Pulmonary artery endothelial cell (primary cell): ENCODE measurements around the gene SF3B3. TPM values are rescaled to one million over a fixed set of nuclear protein-coding genes. Genes with fewer than 3 reads are reported as not detected.
"Not testable (repeated sequence)": the region's sequence is repeated elsewhere in the genome, so short reads cannot be mapped to it uniquely, and the experiment has no call there.

ENCODE experiments used
- DNase-seq: peaks from one replicate; pipeline ENCODE4 v3.0.0-alpha.2; 2011; ENCODE audit warnings: low read depth, low spot score
- total RNA-seq: library from RNA; depleted of rRNA; stranded (reverse); fragments of >200 nt; gene quantifications from 2 replicates; pipeline ENCODE4 v1.2.3, GENCODE V29; 2014

The SF3B3 gene
- total RNA-seq, 1 donor from 2014 or later, result 90.4 TPM

- DNase-seq, result no peak
Measured at GRCh38 chr16:70565053-70565452, 41.4 kb downstream of the SF3B3 start.

DNA sequence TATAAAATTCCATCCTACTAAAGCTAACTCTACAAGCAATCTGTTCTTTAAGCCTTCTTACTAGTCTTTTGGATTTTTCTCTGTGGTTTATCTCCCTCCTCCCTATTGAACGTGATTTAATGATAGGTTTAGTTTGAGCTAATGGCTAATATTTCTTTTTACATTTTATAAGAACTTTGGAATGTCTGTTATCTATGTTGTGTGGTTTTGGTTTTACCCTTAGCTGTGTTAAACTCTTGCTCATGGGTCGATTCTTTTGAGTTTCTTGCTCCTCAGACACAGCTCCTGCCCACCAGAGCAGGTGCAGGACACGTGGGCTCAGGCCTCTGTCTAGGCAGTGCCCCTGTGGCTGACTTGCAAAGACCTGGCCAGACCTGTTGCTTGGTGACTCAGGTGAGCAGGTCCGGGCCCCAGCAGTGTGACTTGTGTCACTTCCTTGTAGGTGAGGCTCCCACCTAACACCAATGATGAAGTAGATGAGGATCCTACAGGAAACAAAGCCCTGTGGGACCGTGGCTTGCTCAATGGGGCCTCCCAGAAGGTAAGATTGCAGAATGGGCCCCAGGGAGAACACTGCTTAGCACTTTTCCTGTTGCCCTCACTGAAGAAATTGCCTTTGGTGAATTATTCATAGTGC, 45.1 kb downstream of the SF3B3 start:
- no peak for DNase-seq

DNA sequence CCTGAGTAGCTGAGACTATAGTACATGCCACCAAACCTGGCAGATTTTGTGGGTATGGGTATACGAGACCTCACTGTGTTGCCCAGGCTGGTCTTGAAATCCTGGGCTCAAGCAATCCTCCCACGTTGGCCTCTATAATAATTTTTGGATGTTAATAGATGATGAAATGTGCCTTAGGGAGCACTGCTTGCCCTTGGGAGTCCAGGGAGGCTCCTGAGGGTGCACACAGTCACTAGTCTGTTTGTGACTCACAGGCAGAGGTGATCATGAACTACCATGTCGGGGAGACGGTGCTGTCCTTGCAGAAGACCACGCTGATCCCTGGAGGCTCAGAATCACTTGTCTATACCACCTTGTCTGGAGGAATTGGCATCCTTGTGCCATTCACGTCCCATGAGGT, 46.1 kb downstream of the SF3B3 start:
- DNase-seq, result no peak

DNA sequence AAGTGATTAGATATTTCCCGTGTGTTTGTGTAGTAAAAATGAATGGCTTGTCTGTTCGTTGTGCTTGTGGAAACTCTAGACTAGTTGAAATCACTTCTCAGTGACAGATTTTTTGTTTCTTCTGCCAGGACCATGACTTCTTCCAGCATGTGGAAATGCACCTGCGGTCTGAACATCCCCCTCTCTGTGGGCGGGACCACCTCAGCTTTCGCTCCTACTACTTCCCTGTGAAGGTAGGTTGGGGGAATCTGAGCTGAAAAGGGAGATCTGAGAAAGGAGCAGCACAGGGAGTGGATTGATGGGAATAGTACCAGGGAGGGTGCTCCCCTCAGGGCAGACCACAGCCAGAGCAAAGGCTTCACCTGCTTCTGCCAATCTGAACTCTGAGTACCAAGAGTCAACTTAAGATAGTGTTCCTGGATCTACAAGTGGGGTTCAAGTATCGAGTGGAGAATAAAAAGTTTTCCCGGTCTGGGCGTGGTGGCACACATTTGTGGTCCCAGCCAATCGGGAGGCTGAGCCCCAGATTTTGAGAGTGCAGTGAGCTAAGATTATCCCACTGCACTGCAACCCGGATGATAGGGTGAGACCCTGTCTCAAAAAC, 47.5 kb downstream of the SF3B3 start:
- DNase-seq, result no peak

DNA sequence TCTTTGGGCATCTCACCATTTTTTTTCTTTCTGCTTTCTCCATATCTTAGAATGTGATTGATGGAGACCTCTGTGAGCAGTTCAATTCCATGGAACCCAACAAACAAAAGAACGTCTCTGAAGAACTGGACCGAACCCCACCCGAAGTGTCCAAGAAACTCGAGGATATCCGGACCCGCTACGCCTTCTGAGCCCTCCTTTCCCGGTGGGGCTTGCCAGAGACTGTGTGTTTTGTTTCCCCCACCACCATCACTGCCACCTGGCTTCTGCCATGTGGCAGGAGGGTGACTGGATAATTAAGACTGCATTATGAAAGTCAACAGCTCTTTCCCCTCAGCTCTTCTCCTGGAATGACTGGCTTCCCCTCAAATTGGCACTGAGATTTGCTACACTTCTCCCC, 48.0 kb downstream of the SF3B3 start:
- DNase-seq, result no peak

DNA sequence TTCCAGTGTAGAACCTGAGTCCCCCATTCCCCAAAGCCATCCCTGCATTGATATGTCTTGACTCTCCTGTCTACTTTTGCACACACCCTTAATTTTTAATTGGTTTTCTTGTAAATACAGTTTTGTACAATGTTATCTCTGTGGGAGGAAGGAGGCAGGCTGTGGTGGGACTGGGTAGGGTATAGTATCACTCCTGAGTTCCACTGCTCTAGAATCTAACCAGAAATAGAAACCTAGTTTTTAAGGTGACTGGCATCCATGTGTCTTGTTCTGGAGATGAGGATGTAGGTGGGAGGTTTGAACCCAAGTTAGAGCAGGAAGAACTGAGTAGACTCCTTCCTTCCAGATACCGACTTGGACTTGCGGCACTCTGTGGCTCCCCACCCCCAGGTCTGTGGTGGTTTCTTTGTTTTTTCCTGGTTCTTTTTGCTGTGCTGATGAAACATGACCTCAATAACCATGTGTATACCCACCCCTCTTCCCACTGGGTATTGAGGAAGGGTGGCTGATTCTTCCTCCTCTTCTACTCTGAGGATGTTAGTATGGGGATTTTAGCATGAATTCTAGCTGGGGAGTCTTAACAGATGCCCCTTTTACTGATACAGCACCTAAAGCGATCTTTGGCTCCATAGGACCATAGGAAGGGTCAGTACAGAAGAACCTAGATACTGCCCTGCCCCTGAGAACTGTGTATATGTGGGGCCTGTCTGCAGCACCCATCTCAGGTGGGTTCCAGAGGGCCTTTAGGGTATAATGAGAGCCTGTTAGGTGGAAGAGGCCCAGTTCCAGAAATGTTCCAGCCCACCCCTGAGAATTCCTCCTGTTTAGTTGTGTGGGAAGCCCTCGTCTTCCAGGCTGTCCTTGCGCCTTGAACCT, 48.7 kb downstream of the SF3B3 start:
- DNase-seq, result no peak

DNA sequence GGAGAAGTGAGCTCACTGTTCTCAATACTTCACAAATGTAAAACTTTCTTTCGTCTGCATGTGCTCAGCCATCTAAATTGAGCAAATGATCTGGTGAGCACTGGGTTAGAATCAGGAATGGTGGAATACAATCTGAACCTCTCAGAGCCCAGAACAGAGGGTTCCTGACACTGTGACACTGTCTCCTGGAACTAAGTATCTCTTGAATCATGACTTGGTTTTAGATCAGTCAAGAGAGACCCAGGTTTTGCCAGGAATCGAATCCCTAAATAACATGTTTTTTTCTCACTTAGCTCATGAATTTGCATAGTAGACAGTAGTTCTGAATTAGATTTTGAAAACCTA, 49.3 kb downstream of the SF3B3 start:
- no peak for DNase-seq

- DNase-seq, result peak; percentile 96
Measured at GRCh38 chr16:70573451-70574121, 50.0 kb downstream of the SF3B3 start.

GRCh38 chr16:70574595-70575271, 51.1 kb downstream of the SF3B3 start:
- DNase-seq, result no peak

DNA sequence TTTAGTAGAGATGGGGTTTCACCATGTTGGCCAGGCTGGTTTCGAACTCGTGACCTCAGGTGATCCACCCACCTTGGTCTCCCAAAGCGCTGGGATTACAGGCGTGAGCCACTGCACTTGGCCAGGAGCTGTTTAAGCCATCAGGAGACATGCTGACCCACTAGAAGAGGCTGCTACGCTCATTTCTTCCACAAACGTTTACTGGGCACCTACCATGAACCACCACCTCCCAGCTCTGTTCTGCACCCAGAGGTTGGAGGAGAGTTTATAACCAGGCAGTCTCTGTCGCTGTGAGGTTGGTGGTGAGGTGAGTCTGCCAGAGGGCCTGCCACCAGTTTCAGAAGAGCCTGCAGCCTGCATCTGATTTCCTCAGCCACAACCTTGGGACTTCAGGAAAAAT, 51.8 kb downstream of the SF3B3 start:
- no peak for DNase-seq

- peak; percentile 55 for DNase-seq
Measured at GRCh38 chr16:70576431-70577255, 53.0 kb downstream of the SF3B3 start.

- DNase-seq, result no peak
Measured at GRCh38 chr16:70577256-70577698, 53.7 kb downstream of the SF3B3 start.

GRCh38 chr16:70578035-70578434, 54.4 kb downstream of the SF3B3 start:
- no peak for DNase-seq

DNA sequence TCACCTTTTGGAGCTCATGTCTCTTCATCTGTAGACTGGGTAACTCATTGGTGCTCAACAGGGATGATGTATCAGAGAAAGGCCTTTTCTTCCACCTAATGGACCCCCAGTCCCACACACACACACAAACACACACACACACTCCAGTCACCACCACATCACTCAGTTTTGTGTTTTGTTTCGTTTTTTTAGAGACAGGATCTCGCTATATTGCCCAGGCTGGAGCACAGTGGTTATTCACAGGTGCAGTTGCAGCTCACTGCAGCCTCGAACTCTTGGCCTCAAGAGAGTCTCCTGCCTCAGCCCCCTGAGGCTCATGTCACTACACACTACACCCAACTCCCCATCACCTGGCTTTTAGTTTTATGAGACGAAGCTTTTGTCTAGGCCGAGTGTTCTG, 55.6 kb downstream of the SF3B3 start:
- DNase-seq, result no peak

- no peak for DNase-seq
Measured at GRCh38 chr16:70579648-70580630, 56.3 kb downstream of the SF3B3 start.

GRCh38 chr16:70582280-70582978, 58.8 kb downstream of the SF3B3 start:
- DNase-seq, result no peak

GRCh38 chr16:70586731-70587130, 63.1 kb downstream of the SF3B3 start:
- DNase-seq, result no peak

DNA sequence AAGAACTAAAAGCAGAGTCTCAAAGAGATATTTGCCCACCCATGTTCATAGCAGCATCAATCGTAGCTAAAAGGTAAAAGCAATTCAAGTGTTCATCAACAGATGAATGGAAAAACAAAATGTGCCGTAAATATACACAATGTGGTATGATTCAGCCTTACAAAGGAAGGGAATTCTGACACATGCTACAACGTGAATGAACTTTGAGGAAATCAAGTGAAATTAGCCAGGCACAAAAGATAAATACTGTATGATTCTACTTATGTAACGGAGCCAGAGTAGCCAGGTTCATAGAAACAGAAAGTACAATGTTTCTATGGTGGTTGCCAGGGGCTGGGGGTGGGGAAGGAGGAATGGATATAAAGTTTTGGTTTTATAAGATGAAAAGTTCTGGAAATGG, 64.9 kb downstream of the SF3B3 start:
- peak; percentile 80 for DNase-seq

GRCh38 chr16:70589416-70589815, 65.8 kb downstream of the SF3B3 start:
- not testable (repeated sequence) for DNase-seq
